H9 (cell line): Measurements from ENCODE around the gene TTC28. TPM values are rescaled to one million over a fixed set of nuclear protein-coding genes. Genes with fewer than 3 reads are reported as not detected.

Experiments used
- DNase-seq: peaks from one replicate; pipeline ENCODE4 v3.0.0-alpha.2; 2017
- H2AFZ ChIP-seq: one replicate; pipeline ENCODE4 v1.6.1; 2013; ENCODE audit warnings: mild to moderate bottlenecking, low read length, control low read depth, moderate library complexity
- H2AK5ac ChIP-seq: 2 replicates; pipeline ENCODE4 v1.6.1; 2013; ENCODE audit warnings: low read length, control low read depth, mixed read lengths; ENCODE audit not compliant: insufficient read length
- H2BK120ac ChIP-seq: one replicate; pipeline ENCODE4 v1.6.1; 2013; ENCODE audit warnings: low read depth, mild to moderate bottlenecking, low read length, control low read depth, inconsistent platforms; ENCODE audit not compliant: poor library complexity, severe bottlenecking
- H2BK12ac ChIP-seq: 2 replicates; pipeline ENCODE4 v1.6.1; 2013; ENCODE audit warnings: low read length, control low read depth, mixed read lengths, low read depth; ENCODE audit not compliant: insufficient read length
- H2BK15ac ChIP-seq: 2 replicates; pipeline ENCODE4 v1.6.1; 2013; ENCODE audit warnings: low read depth, low read length, control low read depth
- H2BK20ac ChIP-seq: one replicate; pipeline ENCODE4 v1.6.1; 2013; ENCODE audit warnings: low read depth, mild to moderate bottlenecking, low read length, control low read depth, inconsistent platforms; ENCODE audit not compliant: poor library complexity, severe bottlenecking
- H2BK5ac ChIP-seq: 2 replicates; pipeline ENCODE4 v1.6.1; 2013; ENCODE audit warnings: low read length, control low read depth, mixed read lengths; ENCODE audit not compliant: insufficient read length
- H3K14ac ChIP-seq: 2 replicates; pipeline ENCODE4 v1.6.1; 2013; ENCODE audit warnings: low read length, control low read depth; ENCODE audit not compliant: insufficient read depth
- H3K18ac ChIP-seq: 2 replicates; pipeline ENCODE4 v1.6.1; 2013; ENCODE audit warnings: low read depth, mild to moderate bottlenecking, mixed read lengths, low read length, control low read depth; ENCODE audit not compliant: insufficient read length
- H3K23ac ChIP-seq: 2 replicates; pipeline ENCODE4 v1.6.1; 2013; ENCODE audit warnings: low read length, control low read depth, mixed read lengths, low read depth; ENCODE audit not compliant: insufficient read length
- H3K23me2 ChIP-seq: 2 replicates; pipeline ENCODE4 v1.6.1; 2013; ENCODE audit warnings: low read depth, mild to moderate bottlenecking, mixed read lengths, low read length, control low read depth; ENCODE audit not compliant: insufficient read length, poor library complexity, severe bottlenecking
- H3K27ac ChIP-seq: 2 replicates; pipeline ENCODE4 v1.5.1; 2013; ENCODE audit warnings: low read length, control low read depth, mixed read lengths, low read depth; ENCODE audit not compliant: insufficient read length
- H3K27me3 ChIP-seq: 2 replicates; pipeline ENCODE4 v1.6.1; 2013; ENCODE audit warnings: low read length, control low read depth, inconsistent platforms; ENCODE audit not compliant: insufficient read depth
- H3K4ac ChIP-seq: 2 replicates; pipeline ENCODE4 v1.6.1; 2013; ENCODE audit warnings: low read depth, mild to moderate bottlenecking, control low read depth, inconsistent platforms, low read length, moderate library complexity
- H3K4me1 ChIP-seq: 2 replicates; pipeline ENCODE4 v1.6.1; 2013; ENCODE audit warnings: low read length, control low read depth, inconsistent platforms; ENCODE audit not compliant: insufficient read depth
- H3K4me2 ChIP-seq: 2 replicates; pipeline ENCODE4 v1.6.1; 2013; ENCODE audit warnings: low read length, control low read depth, mixed read lengths; ENCODE audit not compliant: insufficient read length, insufficient read depth
- H3K56ac ChIP-seq: 2 replicates; pipeline ENCODE4 v1.6.1; 2013; ENCODE audit warnings: low read depth, mild to moderate bottlenecking, mixed read lengths, low read length, control low read depth; ENCODE audit not compliant: insufficient read length
- H3K79me1 ChIP-seq: 2 replicates; pipeline ENCODE4 v1.6.1; 2013; ENCODE audit warnings: low read depth, mild to moderate bottlenecking, moderate library complexity, low read length, control low read depth, inconsistent platforms; ENCODE audit not compliant: insufficient read depth, poor library complexity, severe bottlenecking
- H3K79me2 ChIP-seq: 2 replicates; pipeline ENCODE4 v1.6.1; 2013; ENCODE audit warnings: low read length, control low read depth, inconsistent platforms; ENCODE audit not compliant: insufficient read depth
- H3K9ac ChIP-seq: 2 replicates; pipeline ENCODE4 v1.6.1; 2013; ENCODE audit warnings: low read length, control low read depth, mixed read lengths; ENCODE audit not compliant: insufficient read length; ENCODE audit errors: extremely low read depth
- H3K9me3 ChIP-seq: one replicate; pipeline ENCODE4 v1.6.1; 2013; ENCODE audit warnings: low read depth, low read length, inconsistent platforms; ENCODE audit not compliant: control insufficient read depth
- H3T11ph ChIP-seq: one replicate; pipeline ENCODE4 v1.6.1; 2013; ENCODE audit warnings: mild to moderate bottlenecking, low read length, control low read depth, inconsistent platforms
- H4K20me1 ChIP-seq: one replicate; pipeline ENCODE4 v1.6.1; 2013; ENCODE audit not compliant: control insufficient read depth, insufficient read length, insufficient read depth
- H4K5ac ChIP-seq: 2 replicates; pipeline ENCODE4 v1.6.1; 2013; ENCODE audit warnings: low read depth, mild to moderate bottlenecking, mixed read lengths, low read length, control low read depth; ENCODE audit not compliant: insufficient read length
- H4K8ac ChIP-seq: replicated peaks from 2 replicates; pipeline ENCODE4 v1.6.1; 2013; ENCODE audit warnings: low read length, control low read depth, mixed read lengths, low read depth; ENCODE audit not compliant: insufficient read length
- H4K91ac ChIP-seq: 2 replicates; pipeline ENCODE4 v1.6.1; 2013; ENCODE audit warnings: low read depth, mild to moderate bottlenecking, moderate library complexity, mixed read lengths, low read length, control low read depth; ENCODE audit not compliant: insufficient read length
- H3K27ac Mint-ChIP-seq, 3 experiments: 2 replicates in 2 of 3; 3 replicates in 1 of 3; pipeline ENCODE4 v1.8.0; 2020 to 2021; ENCODE audit warnings: mixed read lengths in 3 of 3, mild to moderate bottlenecking in 1 of 3, moderate library complexity in 1 of 3
- H3K27me3 Mint-ChIP-seq: 2 replicates; pipeline ENCODE4 v1.8.0; 2021; ENCODE audit warnings: low read depth, mild to moderate bottlenecking, moderate library complexity, mixed read lengths
- H3K36me3 Mint-ChIP-seq, 3 experiments: 2 replicates in 2 of 3; 3 replicates in 1 of 3; pipeline ENCODE4 v1.8.0; 2020 to 2021; ENCODE audit warnings: low read depth in 3 of 3, mixed read lengths in 3 of 3; ENCODE audit not compliant: insufficient read depth in 1 of 3
- H3K4me1 Mint-ChIP-seq, 2 experiments: 2 replicates each; pipeline ENCODE4 v1.8.0; 2020; ENCODE audit warnings: mixed read lengths in 2 of 2
- H3K4me3 Mint-ChIP-seq, 2 experiments: 2 replicates in 1 of 2; 3 replicates in 1 of 2; pipeline ENCODE4 v1.8.0; 2020 to 2021; ENCODE audit warnings: mild to moderate bottlenecking in 2 of 2, mixed read lengths in 2 of 2, moderate library complexity in 1 of 2
- H3K9me3 Mint-ChIP-seq, 2 experiments: 2 replicates in 1 of 2; 3 replicates in 1 of 2; pipeline ENCODE4 v1.8.0; 2020; ENCODE audit warnings: mild to moderate bottlenecking in 2 of 2, mixed read lengths in 2 of 2, moderate library complexity in 1 of 2
- WGBS: extraction: QIAGEN DNeasy Blood & Tissue Kit; methylation state at CpG from one replicate; pipeline ENCODE4 v1.1.7; 2013; ENCODE audit warnings: missing lambda C conversion rate, low lambda C conversion rate, mixed read lengths; ENCODE audit not compliant: insufficient read length; ENCODE audit errors: extremely low coverage; 5-methylcytosine and 5-hydroxymethylcytosine counted together
- total RNA-seq: library from RNA; stranded (reverse); gene quantifications from 2 replicates; pipeline ENCODE4 v1.2.1, GENCODE V29; 2021
- TF ChIP-seq, protein P1 (sequence below): fragments of 200-600 bp; sonication (generic); conservative IDR thresholded peaks from 3 replicates; pipeline ENCODE4 v1.8.0; 2021; ENCODE audit warnings: antibody characterized with exemption, mild to moderate bottlenecking

Gene TTC28
- total RNA-seq, 1 experiment from 2014 or later, result 13.6 TPM

DNA sequence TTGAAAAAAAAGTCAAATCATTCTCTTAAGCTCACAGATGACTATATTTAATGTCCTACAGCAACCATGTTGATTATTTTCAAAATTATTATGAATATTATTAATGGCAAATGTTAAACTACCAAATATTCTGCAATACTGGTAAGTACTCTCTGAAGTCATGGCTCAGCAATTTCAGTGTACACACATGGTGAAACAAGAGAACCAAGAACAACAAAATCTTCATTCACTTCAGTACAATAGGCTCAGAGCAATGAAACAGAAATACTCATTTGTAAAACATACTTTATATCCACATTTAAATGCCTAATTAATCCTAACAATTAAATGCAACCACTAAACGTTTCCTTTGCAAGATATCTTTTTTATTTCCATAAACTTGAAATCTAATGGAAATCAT, 347.2 kb downstream of the TTC28 start:
- Histone ChIP-seq H3K23me2 (no peaks in the 10 kb centered on the region), H4K5ac (no peak overlapping the region), H4K91ac (no peak overlapping the region), H3K79me1 (no peaks in the 10 kb centered on the region), H3K27ac (no peak overlapping the region), H2AK5ac (no peak overlapping the region), H3K18ac (no peak overlapping the region), H2BK12ac (no peak overlapping the region), H3K23ac (no peak overlapping the region), H3K56ac (no peak overlapping the region), H3K14ac (no peak overlapping the region), H3T11ph (no peak overlapping the region), H3K4ac (no peak overlapping the region), H4K8ac (no peak overlapping the region), H2BK120ac (no peak overlapping the region), H3K9ac (no peak overlapping the region), H3K4me2 (no peak overlapping the region), H2BK20ac (no peak overlapping the region), H3K4me1 (no peaks in the 10 kb centered on the region), H2BK15ac (no peak overlapping the region), H3K79me2 (no peaks in the 10 kb centered on the region), H2AFZ (no peak overlapping the region), H3K9me3 (no peaks in the 10 kb centered on the region), H2BK5ac (no peak overlapping the region), H3K27me3 (no peaks in the 10 kb centered on the region), H4K20me1 (no peaks in the 10 kb centered on the region)
- WGBS, result no CpG with 5 or more reads among the region's 1 CpG
- Mint-ChIP-seq H3K36me3 (no peaks in the 10 kb centered on the region; a peak in 1 of 7 replicates), H3K4me3 (no peak overlapping the region), H3K9me3 (peaks cover 6 to 7% of the 10 kb centered on the region in 2 experiments; a peak in 3 of 5 replicates), H3K27ac (no peak overlapping the region), H3K4me1 (peaks cover 10 to 15% of the 10 kb centered on the region in 2 experiments), H3K27me3 (no peaks in the 10 kb centered on the region; the same call in 1 of the 2 replicates)
- TF ChIP-seq, protein P1, sequence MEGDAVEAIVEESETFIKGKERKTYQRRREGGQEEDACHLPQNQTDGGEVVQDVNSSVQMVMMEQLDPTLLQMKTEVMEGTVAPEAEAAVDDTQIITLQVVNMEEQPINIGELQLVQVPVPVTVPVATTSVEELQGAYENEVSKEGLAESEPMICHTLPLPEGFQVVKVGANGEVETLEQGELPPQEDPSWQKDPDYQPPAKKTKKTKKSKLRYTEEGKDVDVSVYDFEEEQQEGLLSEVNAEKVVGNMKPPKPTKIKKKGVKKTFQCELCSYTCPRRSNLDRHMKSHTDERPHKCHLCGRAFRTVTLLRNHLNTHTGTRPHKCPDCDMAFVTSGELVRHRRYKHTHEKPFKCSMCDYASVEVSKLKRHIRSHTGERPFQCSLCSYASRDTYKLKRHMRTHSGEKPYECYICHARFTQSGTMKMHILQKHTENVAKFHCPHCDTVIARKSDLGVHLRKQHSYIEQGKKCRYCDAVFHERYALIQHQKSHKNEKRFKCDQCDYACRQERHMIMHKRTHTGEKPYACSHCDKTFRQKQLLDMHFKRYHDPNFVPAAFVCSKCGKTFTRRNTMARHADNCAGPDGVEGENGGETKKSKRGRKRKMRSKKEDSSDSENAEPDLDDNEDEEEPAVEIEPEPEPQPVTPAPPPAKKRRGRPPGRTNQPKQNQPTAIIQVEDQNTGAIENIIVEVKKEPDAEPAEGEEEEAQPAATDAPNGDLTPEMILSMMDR, result no peak
- no peak for DNase-seq
